ENCODE measurements around the gene ABCA2. TPM values are rescaled to one million over a fixed set of nuclear protein-coding genes. Genes with fewer than 3 reads are reported as not detected.

The ABCA2 gene
- polyA plus RNA-seq, 1 donor (not counting 4 experiments of a cell fraction or from before 2014, with no cell fraction given): 1.3 TPM

DNA sequence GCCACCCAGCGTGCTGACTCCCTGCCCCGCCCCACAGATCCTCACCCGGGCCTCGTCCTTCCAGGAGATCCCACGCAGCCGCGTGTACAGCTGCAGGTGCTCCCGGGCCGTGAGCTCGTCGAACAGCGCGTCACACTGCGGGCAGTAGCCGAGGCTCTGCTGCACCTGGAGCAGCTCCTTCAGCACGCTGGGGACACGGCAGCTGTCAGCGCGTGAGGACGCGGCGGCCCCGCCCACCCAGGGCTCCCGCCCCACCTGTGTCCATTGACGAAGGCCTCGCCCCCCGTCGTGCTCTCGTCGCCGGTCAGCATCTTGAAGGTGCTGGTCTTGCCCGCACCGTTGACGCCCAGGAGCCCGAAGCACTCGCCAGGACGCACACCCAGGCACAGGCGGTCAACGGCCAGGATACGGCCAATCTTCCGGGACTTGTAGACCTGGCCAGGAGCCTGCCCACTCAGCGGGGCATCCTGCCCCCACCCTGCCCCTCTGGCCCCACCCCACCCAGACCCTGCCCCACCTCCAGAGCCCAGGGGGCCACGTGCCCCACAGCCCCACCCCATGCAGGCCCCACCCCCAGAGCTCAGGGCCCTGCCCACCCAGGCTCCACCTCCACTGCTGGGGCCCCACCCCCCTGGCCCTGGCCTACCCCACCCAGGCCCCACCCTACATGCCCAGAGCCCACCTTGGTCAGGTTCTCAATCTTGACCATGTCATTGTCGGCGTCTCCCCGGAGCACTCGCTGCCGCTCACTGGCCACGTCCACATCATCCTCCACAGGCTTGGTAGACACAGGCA, 17.9 kb downstream of the ABCA2 start:
- Histone ChIP-seq H4K20me1 (ENCODE audit: control insufficient read depth, extremely low read depth, insufficient read depth, low read length) (no peaks in the 10 kb centered on the region), H3K36me3 (ENCODE audit: control insufficient read depth in 2 of 2, extremely low read depth in 1 of 2, insufficient read depth in 2 of 2, low read length in 2 of 2) (no peaks in the 10 kb centered on the region), H3K4me3 (ENCODE audit: control insufficient read depth in 2 of 3, extremely low read depth in 1 of 3, insufficient read depth in 2 of 3, low read depth in 1 of 3, low read length in 3 of 3) (no peak overlapping the region), H3K79me2 (ENCODE audit: control insufficient read depth, insufficient read depth, low read length) (no peaks in the 10 kb centered on the region), H2AFZ (ENCODE audit: control insufficient read depth, low read length) (no peak overlapping the region), H3K27me3 (ENCODE audit: control insufficient read depth, extremely low read depth, insufficient read depth, low read length) (no peaks in the 10 kb centered on the region), H3K4me1 (ENCODE audit: control insufficient read depth, extremely low read depth, insufficient read depth, low read length) (no peaks in the 10 kb centered on the region), H3K4me2 (ENCODE audit: control insufficient read depth, extremely low read depth, insufficient read depth, low read depth, low read length) (no peak overlapping the region), H3K9me3 (ENCODE audit: control insufficient read depth, low read depth, low read length) (no peaks in the 10 kb centered on the region), H3K9ac (ENCODE audit: control insufficient read depth, extremely low read depth, insufficient read depth, low read length) (no peak overlapping the region), H3K27ac (ENCODE audit: control insufficient read depth, insufficient read depth, low read length) (no peak overlapping the region), H3K9me1 (ENCODE audit: control insufficient read depth, extremely low read depth, insufficient read depth, low read length) (no peaks in the 10 kb centered on the region)
- no peak for DNase-seq (ENCODE audit: low read depth, low spot score)
- dilution Hi-C loops (cut with MboI; ENCODE audit: extremely low pct_ligation_motif_present, low sequenced_read_pairs): no loop called here
- TF ChIP-seq EZH2 (IDR thresholded peaks at IDR 0.05; ENCODE audit: low read length): no peak
- TF ChIP-seq, protein P1, sequence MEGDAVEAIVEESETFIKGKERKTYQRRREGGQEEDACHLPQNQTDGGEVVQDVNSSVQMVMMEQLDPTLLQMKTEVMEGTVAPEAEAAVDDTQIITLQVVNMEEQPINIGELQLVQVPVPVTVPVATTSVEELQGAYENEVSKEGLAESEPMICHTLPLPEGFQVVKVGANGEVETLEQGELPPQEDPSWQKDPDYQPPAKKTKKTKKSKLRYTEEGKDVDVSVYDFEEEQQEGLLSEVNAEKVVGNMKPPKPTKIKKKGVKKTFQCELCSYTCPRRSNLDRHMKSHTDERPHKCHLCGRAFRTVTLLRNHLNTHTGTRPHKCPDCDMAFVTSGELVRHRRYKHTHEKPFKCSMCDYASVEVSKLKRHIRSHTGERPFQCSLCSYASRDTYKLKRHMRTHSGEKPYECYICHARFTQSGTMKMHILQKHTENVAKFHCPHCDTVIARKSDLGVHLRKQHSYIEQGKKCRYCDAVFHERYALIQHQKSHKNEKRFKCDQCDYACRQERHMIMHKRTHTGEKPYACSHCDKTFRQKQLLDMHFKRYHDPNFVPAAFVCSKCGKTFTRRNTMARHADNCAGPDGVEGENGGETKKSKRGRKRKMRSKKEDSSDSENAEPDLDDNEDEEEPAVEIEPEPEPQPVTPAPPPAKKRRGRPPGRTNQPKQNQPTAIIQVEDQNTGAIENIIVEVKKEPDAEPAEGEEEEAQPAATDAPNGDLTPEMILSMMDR (optimal IDR thresholded peaks at IDR 0.05 in 1 of 3, IDR thresholded peaks at IDR 0.05 in 1 of 3, conservative IDR thresholded peaks at IDR 0.05 in 1 of 3; ENCODE audit: extremely low read depth in 1 of 3, insufficient read depth in 2 of 3, low read length in 3 of 3): no peak
- no peak for FAIRE-seq

DNA sequence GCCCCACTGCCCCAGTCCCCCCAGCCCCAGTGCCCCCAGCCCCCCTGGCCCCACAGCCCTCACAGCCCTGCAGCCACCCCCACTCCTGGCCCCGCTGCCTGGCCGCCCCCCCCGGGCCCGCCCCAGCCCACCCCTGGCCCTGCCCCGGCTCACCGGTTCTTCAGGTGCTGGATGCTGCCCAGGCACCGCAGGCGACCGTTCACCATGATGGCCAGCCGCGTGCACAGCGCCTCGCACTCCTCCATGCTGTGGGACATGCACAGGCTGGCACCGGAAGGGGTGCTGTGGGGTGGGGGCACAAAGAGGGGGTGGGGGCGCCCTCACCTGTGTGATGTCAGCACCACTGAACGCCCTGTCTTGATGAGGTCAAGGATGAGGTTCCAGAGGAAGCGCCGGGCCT, 18.8 kb downstream of the ABCA2 start:
- no peak overlapping the region for H3K27ac ChIP-seq (ENCODE audit: control insufficient read depth, insufficient read depth, low read length)
- H3K9me1 ChIP-seq (ENCODE audit: control insufficient read depth, extremely low read depth, insufficient read depth, low read length): no peaks in the 10 kb centered on the region
- H4K20me1 ChIP-seq (ENCODE audit: control insufficient read depth, extremely low read depth, insufficient read depth, low read length): no peaks in the 10 kb centered on the region
- dilution Hi-C loops (cut with MboI; ENCODE audit: extremely low pct_ligation_motif_present, low sequenced_read_pairs): no loop called here
- no peaks in the 10 kb centered on the region for H3K9me3 ChIP-seq (ENCODE audit: control insufficient read depth, low read depth, low read length)
- H2AFZ ChIP-seq (ENCODE audit: control insufficient read depth, low read length): no peak overlapping the region
- no peak overlapping the region for H3K9ac ChIP-seq (ENCODE audit: control insufficient read depth, extremely low read depth, insufficient read depth, low read length)
- no peaks in the 10 kb centered on the region for H3K36me3 ChIP-seq (ENCODE audit: control insufficient read depth in 2 of 2, extremely low read depth in 1 of 2, insufficient read depth in 2 of 2, low read length in 2 of 2)
- H3K79me2 ChIP-seq (ENCODE audit: control insufficient read depth, insufficient read depth, low read length): no peaks in the 10 kb centered on the region
- no peak overlapping the region for H3K4me2 ChIP-seq (ENCODE audit: control insufficient read depth, extremely low read depth, insufficient read depth, low read depth, low read length)
- no peaks in the 10 kb centered on the region for H3K27me3 ChIP-seq (ENCODE audit: control insufficient read depth, extremely low read depth, insufficient read depth, low read length)
- DNase-seq (ENCODE audit: low read depth, low spot score): no peak
- H3K4me3 ChIP-seq (ENCODE audit: control insufficient read depth in 2 of 3, extremely low read depth in 1 of 3, insufficient read depth in 2 of 3, low read depth in 1 of 3, low read length in 3 of 3): no peak overlapping the region
- no peaks in the 10 kb centered on the region for H3K4me1 ChIP-seq (ENCODE audit: control insufficient read depth, extremely low read depth, insufficient read depth, low read length)
- FAIRE-seq: no peak
- no peak for TF ChIP-seq EZH2 (IDR thresholded peaks at IDR 0.05; ENCODE audit: low read length)
- TF ChIP-seq, protein P1 (optimal IDR thresholded peaks at IDR 0.05 in 1 of 3, IDR thresholded peaks at IDR 0.05 in 1 of 3, conservative IDR thresholded peaks at IDR 0.05 in 1 of 3; ENCODE audit: extremely low read depth in 1 of 3, insufficient read depth in 2 of 3, low read length in 3 of 3): no peak

All from keratinocyte (primary cell).